ENCODE data around the gene TMEM175. TPM values are rescaled to one million over a fixed set of nuclear protein-coding genes. Genes with fewer than 3 reads are reported as not detected.

TMEM175 gene
- total RNA-seq, 5 donors from 2014 or later (not counting 1 experiment from before 2014, with no cell fraction given), result 44.3 to 60.9 (median 53.0) TPM

- Histone ChIP-seq H3K27me3 (replicated peaks in 1 of 2; ENCODE audit: control insufficient read depth in 2 of 2, extremely low read depth in 1 of 2, insufficient read depth in 2 of 2, low read length in 1 of 2) (peaks cover 2 to 82% of the 10 kb centered on the region in 2 experiments), H3K4me3 (ENCODE audit: control insufficient read depth in 1 of 2, extremely low read depth in 1 of 2, low read length in 1 of 2) (no peak overlapping the region), H3K36me3 (ENCODE audit: control insufficient read depth in 2 of 2, extremely low read depth in 1 of 2, insufficient read depth in 1 of 2, low read length in 1 of 2) (no peaks in the 10 kb centered on the region), H3K9me3 (no peaks in the 10 kb centered on the region), H3K4me1 (ENCODE audit: control insufficient read depth in 1 of 2, extremely low read depth in 1 of 2, insufficient read depth in 2 of 2, low read length in 2 of 2) (peaks cover 0 to 27% of the 10 kb centered on the region in 2 experiments), H3K27ac (ENCODE audit: low read length) (no peak overlapping the region)
- CTCF ChIA-PET, result no interaction called here
- 74% methylated on average over 12 of the region's 18 CpGs for WGBS (ENCODE audit: insufficient coverage)
- H3K27ac Mint-ChIP-seq, result no peak overlapping the region
- ATAC-seq (replicated peaks in 1 of 4), result no peak
- H3K9me3 Mint-ChIP-seq, result no peaks in the 10 kb centered on the region
- peaks cover 9 to 17% (median 10%) of the 10 kb centered on the region in 3 donors for H3K4me1 Mint-ChIP-seq
- no peaks in the 10 kb centered on the region for H3K36me3 Mint-ChIP-seq
- DNase-seq, result no peak
- POLR2A ChIA-PET, result no interaction called here
- no peak overlapping the region for H3K4me3 Mint-ChIP-seq
- peaks cover 21 to 49% of the 10 kb centered on the region in 2 donors for H3K27me3 Mint-ChIP-seq
Measured at GRCh38 chr4:999882-1000425, 67.7 kb downstream of the TMEM175 start.

DNA sequence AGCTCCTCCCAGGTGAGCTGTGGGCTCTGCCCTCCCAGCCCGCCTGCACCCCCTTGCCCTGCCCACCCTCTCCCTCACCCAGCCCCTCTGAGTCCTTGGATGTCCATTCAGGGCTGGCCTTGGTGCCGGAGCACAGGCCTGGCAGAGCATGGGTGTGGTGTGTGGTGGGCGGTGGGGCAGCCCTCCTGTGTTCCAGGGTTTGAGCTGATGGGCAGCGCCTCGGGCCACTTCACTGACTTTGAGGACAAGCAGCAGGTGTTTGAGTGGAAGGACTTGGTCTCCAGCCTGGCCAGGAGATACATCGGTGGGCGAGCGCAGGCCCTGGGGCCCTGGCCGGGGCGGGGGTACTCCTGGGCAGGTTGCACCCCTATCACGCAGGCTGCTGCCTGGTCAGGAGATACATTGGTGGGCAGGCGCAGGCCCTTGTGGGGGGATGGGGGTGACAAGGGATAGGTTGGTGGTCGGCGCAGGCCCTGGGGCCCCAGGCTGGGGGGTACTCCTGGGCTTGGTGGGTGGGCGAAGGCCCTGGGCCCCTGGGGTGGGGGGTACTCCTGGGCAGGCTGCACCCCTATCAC is 68.5 kb downstream of the TMEM175 start:
- H3K27ac Mint-ChIP-seq, result no peak overlapping the region
- ATAC-seq (replicated peaks in 1 of 4) (no peak), DNase-seq (no peak)
- ChIA-PET POLR2A (no interaction called here), CTCF (no interaction called here)
- Histone ChIP-seq H3K4me1 (ENCODE audit: control insufficient read depth in 1 of 2, extremely low read depth in 1 of 2, insufficient read depth in 2 of 2, low read length in 2 of 2) (peaks cover 0 to 27% of the 10 kb centered on the region in 2 experiments), H3K27ac (ENCODE audit: low read length) (no peak overlapping the region), H3K36me3 (ENCODE audit: control insufficient read depth in 2 of 2, extremely low read depth in 1 of 2, insufficient read depth in 1 of 2, low read length in 1 of 2) (no peaks in the 10 kb centered on the region), H3K9me3 (no peaks in the 10 kb centered on the region), H3K4me3 (ENCODE audit: control insufficient read depth in 1 of 2, extremely low read depth in 1 of 2, low read length in 1 of 2) (no peak overlapping the region), H3K27me3 (replicated peaks in 1 of 2; ENCODE audit: control insufficient read depth in 2 of 2, extremely low read depth in 1 of 2, insufficient read depth in 2 of 2, low read length in 1 of 2) (peaks cover 2 to 87% of the 10 kb centered on the region in 2 experiments)
- no peak overlapping the region for H3K4me3 Mint-ChIP-seq
- H3K27me3 Mint-ChIP-seq, result peaks cover 25 to 54% of the 10 kb centered on the region in 2 donors
- H3K9me3 Mint-ChIP-seq, result no peaks in the 10 kb centered on the region
- peaks cover 9 to 17% (median 10%) of the 10 kb centered on the region in 3 donors for H3K4me1 Mint-ChIP-seq
- 93% methylated on average over 8 of the region's 15 CpGs for WGBS (ENCODE audit: insufficient coverage)
- H3K36me3 Mint-ChIP-seq, result no peaks in the 10 kb centered on the region

DNA sequence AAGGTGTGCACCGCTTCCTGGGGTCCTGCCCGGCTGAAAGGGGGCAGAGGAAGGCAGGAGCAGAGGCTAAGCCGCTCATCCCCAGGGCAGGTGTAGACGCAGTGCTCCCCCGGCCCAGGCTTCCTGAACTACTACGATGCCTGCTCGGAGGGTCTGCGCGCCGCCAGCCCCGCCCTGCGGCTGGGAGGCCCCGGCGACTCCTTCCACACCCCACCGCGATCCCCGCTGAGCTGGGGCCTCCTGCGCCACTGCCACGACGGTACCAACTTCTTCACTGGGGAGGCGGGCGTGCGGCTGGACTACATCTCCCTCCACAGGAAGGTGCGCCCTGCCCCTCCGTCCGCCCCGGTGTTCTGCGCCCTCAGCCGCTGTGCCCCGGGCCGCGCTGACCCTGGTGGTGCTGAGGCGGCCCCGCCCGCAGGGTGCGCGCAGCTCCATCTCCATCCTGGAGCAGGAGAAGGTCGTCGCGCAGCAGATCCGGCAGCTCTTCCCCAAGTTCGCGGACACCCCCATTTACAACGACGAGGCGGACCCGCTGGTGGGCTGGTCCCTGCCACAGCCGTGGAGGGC is 69.4 kb downstream of the TMEM175 start:
- peaks cover 4 to 84% of the 10 kb centered on the region in 2 experiments for H3K27me3 ChIP-seq (replicated peaks in 1 of 2; ENCODE audit: control insufficient read depth in 2 of 2, extremely low read depth in 1 of 2, insufficient read depth in 2 of 2, low read length in 1 of 2)
- no peak for DNase-seq
- H3K4me1 Mint-ChIP-seq, result peaks cover 9 to 17% (median 10%) of the 10 kb centered on the region in 3 donors

GRCh38 chr4:1002131-1002630 is 69.9 kb downstream of the TMEM175 start:
- Histone ChIP-seq H3K36me3 (ENCODE audit: control insufficient read depth in 2 of 2, extremely low read depth in 1 of 2, insufficient read depth in 1 of 2, low read length in 1 of 2) (no peaks in the 10 kb centered on the region), H3K4me1 (ENCODE audit: control insufficient read depth in 1 of 2, extremely low read depth in 1 of 2, insufficient read depth in 2 of 2, low read length in 2 of 2) (peaks cover 0 to 23% of the 10 kb centered on the region in 2 experiments), H3K9me3 (no peaks in the 10 kb centered on the region), H3K27ac (ENCODE audit: low read length) (no peak overlapping the region), H3K27me3 (replicated peaks in 1 of 2; ENCODE audit: control insufficient read depth in 2 of 2, extremely low read depth in 1 of 2, insufficient read depth in 2 of 2, low read length in 1 of 2) (peaks cover 4 to 83% of the 10 kb centered on the region in 2 experiments), H3K4me3 (ENCODE audit: control insufficient read depth in 1 of 2, extremely low read depth in 1 of 2, low read length in 1 of 2) (no peak overlapping the region)
- no peak for DNase-seq
- ATAC-seq (replicated peaks in 1 of 4), result peak in 2 of 4 experiments; percentile 12 to 23
- 7% methylated on average over 42 of the region's 54 CpGs for WGBS (ENCODE audit: insufficient coverage)
- peaks cover 8 to 15% (median 10%) of the 10 kb centered on the region in 3 donors for H3K4me1 Mint-ChIP-seq
- no peak overlapping the region for H3K4me3 Mint-ChIP-seq
- ChIA-PET POLR2A (no interaction called here), CTCF (no interaction called here)
- no peak overlapping the region for H3K27ac Mint-ChIP-seq
- no peaks in the 10 kb centered on the region for H3K9me3 Mint-ChIP-seq
- no peaks in the 10 kb centered on the region for H3K36me3 Mint-ChIP-seq
- peaks cover 35 to 64% of the 10 kb centered on the region in 2 donors for H3K27me3 Mint-ChIP-seq

More for the DNA sequence above, 69.4 kb downstream of the TMEM175 start:
- WGBS (ENCODE audit: insufficient coverage), result 36% methylated on average over 30 of the region's 48 CpGs
- Mint-ChIP-seq H3K4me3 (no peak overlapping the region), H3K36me3 (no peaks in the 10 kb centered on the region), H3K27ac (no peak overlapping the region), H3K9me3 (no peaks in the 10 kb centered on the region), H3K27me3 (peaks cover 29 to 62% of the 10 kb centered on the region in 2 donors)
- H3K4me3 ChIP-seq (ENCODE audit: control insufficient read depth in 1 of 2, extremely low read depth in 1 of 2, low read length in 1 of 2), result no peak overlapping the region
- ATAC-seq (replicated peaks in 1 of 4), result no peak
- ChIA-PET CTCF (no interaction called here), POLR2A (no interaction called here)
- H3K27ac ChIP-seq (ENCODE audit: low read length), result no peak overlapping the region
- peaks cover 0 to 27% of the 10 kb centered on the region in 2 experiments for H3K4me1 ChIP-seq (ENCODE audit: control insufficient read depth in 1 of 2, extremely low read depth in 1 of 2, insufficient read depth in 2 of 2, low read length in 2 of 2)
- no peaks in the 10 kb centered on the region for H3K36me3 ChIP-seq (ENCODE audit: control insufficient read depth in 2 of 2, extremely low read depth in 1 of 2, insufficient read depth in 1 of 2, low read length in 1 of 2)
- no peaks in the 10 kb centered on the region for H3K9me3 ChIP-seq

DNA sequence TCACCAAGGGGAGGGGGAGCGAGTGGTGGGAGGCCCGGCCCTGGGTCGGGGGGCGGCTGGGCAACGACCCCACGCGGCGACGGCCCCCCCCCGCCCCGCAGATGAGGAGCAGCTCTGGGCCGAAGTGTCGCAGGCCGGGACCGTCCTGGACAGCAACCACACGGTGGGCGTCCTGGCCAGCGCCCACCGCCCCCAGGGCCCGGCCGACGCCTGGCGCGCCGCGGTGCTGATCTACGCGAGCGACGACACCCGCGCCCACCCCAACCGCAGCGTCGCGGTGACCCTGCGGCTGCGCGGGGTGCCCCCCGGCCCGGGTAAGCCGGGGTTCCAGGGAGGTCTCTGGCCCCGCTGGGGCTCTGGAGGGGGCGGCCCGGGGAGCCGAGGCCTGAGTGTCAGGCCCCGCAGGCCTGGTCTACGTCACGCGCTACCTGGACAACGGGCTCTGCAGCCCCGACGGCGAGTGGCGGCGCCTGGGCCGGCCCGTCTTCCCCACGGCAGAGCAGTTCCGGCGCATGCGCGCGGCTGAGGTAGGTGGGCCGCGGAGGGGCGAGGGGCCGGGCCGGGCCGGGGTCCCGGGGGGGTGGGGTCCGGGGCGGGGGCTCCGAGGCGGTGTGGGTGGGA is 70.5 kb downstream of the TMEM175 start:
- H3K27me3 Mint-ChIP-seq, result peaks cover 38 to 67% of the 10 kb centered on the region in 2 donors
- no peaks in the 10 kb centered on the region for H3K36me3 Mint-ChIP-seq
- ATAC-seq (replicated peaks in 1 of 4) (peak in 1 of 4 experiments; percentile 8), DNase-seq (no peak)
- Histone ChIP-seq H3K4me1 (ENCODE audit: control insufficient read depth in 1 of 2, extremely low read depth in 1 of 2, insufficient read depth in 2 of 2, low read length in 2 of 2) (peaks cover 0 to 20% of the 10 kb centered on the region in 2 experiments), H3K4me3 (ENCODE audit: control insufficient read depth in 1 of 2, extremely low read depth in 1 of 2, low read length in 1 of 2) (no peak overlapping the region), H3K27me3 (replicated peaks in 1 of 2; ENCODE audit: control insufficient read depth in 2 of 2, extremely low read depth in 1 of 2, insufficient read depth in 2 of 2, low read length in 1 of 2) (peaks cover 4 to 83% of the 10 kb centered on the region in 2 experiments), H3K36me3 (ENCODE audit: control insufficient read depth in 2 of 2, extremely low read depth in 1 of 2, insufficient read depth in 1 of 2, low read length in 1 of 2) (no peaks in the 10 kb centered on the region), H3K9me3 (no peaks in the 10 kb centered on the region), H3K27ac (ENCODE audit: low read length) (no peak overlapping the region)
- no peak overlapping the region for H3K4me3 Mint-ChIP-seq
- peaks cover 7 to 15% (median 10%) of the 10 kb centered on the region in 3 donors for H3K4me1 Mint-ChIP-seq
- WGBS (ENCODE audit: insufficient coverage), result 6% methylated on average over 51 of the region's 75 CpGs
- CTCF ChIA-PET, result no interaction called here
- H3K9me3 Mint-ChIP-seq, result no peaks in the 10 kb centered on the region
- H3K27ac Mint-ChIP-seq, result no peak overlapping the region
- POLR2A ChIA-PET, result no interaction called here

- peaks cover 40 to 67% of the 10 kb centered on the region in 2 donors for H3K27me3 Mint-ChIP-seq
Measured at GRCh38 chr4:1003271-1004070, 71.2 kb downstream of the TMEM175 start.

More at GRCh38 chr4:1003271-1004070, 71.2 kb downstream of the TMEM175 start:
- Histone ChIP-seq H3K36me3 (ENCODE audit: control insufficient read depth in 2 of 2, extremely low read depth in 1 of 2, insufficient read depth in 1 of 2, low read length in 1 of 2) (no peaks in the 10 kb centered on the region), H3K4me1 (ENCODE audit: control insufficient read depth in 1 of 2, extremely low read depth in 1 of 2, insufficient read depth in 2 of 2, low read length in 2 of 2) (peaks cover 0 to 13% of the 10 kb centered on the region in 2 experiments), H3K27me3 (replicated peaks in 1 of 2; ENCODE audit: control insufficient read depth in 2 of 2, extremely low read depth in 1 of 2, insufficient read depth in 2 of 2, low read length in 1 of 2) (peaks cover 4 to 83% of the 10 kb centered on the region in 2 experiments), H3K9me3 (no peaks in the 10 kb centered on the region), H3K4me3 (ENCODE audit: control insufficient read depth in 1 of 2, extremely low read depth in 1 of 2, low read length in 1 of 2) (no peak overlapping the region), H3K27ac (ENCODE audit: low read length) (no peak overlapping the region)
- 26% methylated on average over 45 of the region's 63 CpGs for WGBS (ENCODE audit: insufficient coverage)
- no peaks in the 10 kb centered on the region for H3K9me3 Mint-ChIP-seq
- no peak for DNase-seq
- H3K27ac Mint-ChIP-seq, result no peak overlapping the region
- peaks cover 2 to 8% (median 3%) of the 10 kb centered on the region in 3 donors for H3K4me1 Mint-ChIP-seq
- CTCF ChIA-PET, result no interaction called here
- no peak for ATAC-seq (replicated peaks in 1 of 4)
- POLR2A ChIA-PET, result no interaction called here
- no peaks in the 10 kb centered on the region for H3K36me3 Mint-ChIP-seq
- H3K4me3 Mint-ChIP-seq, result peak overlapping the region in 1 of 3 donors; percentile 24
